ENCODE data around the gene PLEKHG2. TPM values are rescaled to one million over a fixed set of nuclear protein-coding genes. Genes with fewer than 3 reads are reported as not detected.
A peak's percentile ranks its signal among the peaks of the same experiment; 100 is the strongest.

Gene PLEKHG2
- total RNA-seq, 1 experiment from 2014 or later: 5.3 TPM

GRCh38 chr19:39419003-39419402 lies 6.5 kb downstream of the PLEKHG2 start:
- no peak for DNase-seq (ENCODE audit: low spot score)

GRCh38 chr19:39420769-39421168 lies 8.3 kb downstream of the PLEKHG2 start:
- no peak for DNase-seq (ENCODE audit: low spot score)

- no peak for DNase-seq (ENCODE audit: low spot score)
Measured at GRCh38 chr19:39422020-39422419, 9.6 kb downstream of the PLEKHG2 start.

GRCh38 chr19:39423258-39424086 lies 11.0 kb downstream of the PLEKHG2 start:
- no peak for DNase-seq (ENCODE audit: low spot score)

GRCh38 chr19:39424934-39425333 lies 12.5 kb downstream of the PLEKHG2 start:
- no peak for DNase-seq (ENCODE audit: low spot score)

GRCh38 chr19:39425744-39426143 lies 13.3 kb downstream of the PLEKHG2 start:
- no peak for DNase-seq (ENCODE audit: low spot score)

- no peak for DNase-seq (ENCODE audit: low spot score)
Measured at GRCh38 chr19:39426170-39426569, 13.7 kb downstream of the PLEKHG2 start.

GRCh38 chr19:39427707-39428106 lies 15.2 kb downstream of the PLEKHG2 start:
- DNase-seq (ENCODE audit: low spot score): no peak

- no peak for DNase-seq (ENCODE audit: low spot score)
Measured at GRCh38 chr19:39428283-39429112, 16.0 kb downstream of the PLEKHG2 start.

- DNase-seq (ENCODE audit: low spot score): peak; percentile 99
Measured at GRCh38 chr19:39430675-39431593, 18.5 kb downstream of the PLEKHG2 start.

GRCh38 chr19:39432677-39433025 lies 20.2 kb downstream of the PLEKHG2 start:
- DNase-seq (ENCODE audit: low spot score): no peak

- DNase-seq (ENCODE audit: low spot score): no peak
Measured at GRCh38 chr19:39433480-39434079, 21.1 kb downstream of the PLEKHG2 start.

GRCh38 chr19:39434123-39435076 lies 21.9 kb downstream of the PLEKHG2 start:
- no peak for DNase-seq (ENCODE audit: low spot score)

- peak; percentile 98 for DNase-seq (ENCODE audit: low spot score)
Measured at GRCh38 chr19:39435499-39436349, 23.3 kb downstream of the PLEKHG2 start, which contains the start of gene RPS16. Gene RPS16, minus strand, starts transcription at chr19:39435949. Its CDS starts 54 bp downstream, at chr19:39435895.

GRCh38 chr19:39436350-39436716 lies 23.9 kb downstream of the PLEKHG2 start:
- no peak for DNase-seq (ENCODE audit: low spot score)

- DNase-seq (ENCODE audit: low spot score): no peak
Measured at GRCh38 chr19:39438270-39438934, 25.9 kb downstream of the PLEKHG2 start.

- no peak for DNase-seq (ENCODE audit: low spot score)
Measured at GRCh38 chr19:39444598-39445195, 32.2 kb downstream of the PLEKHG2 start.

Measured in H4 (cell line).